Transverse colon (tissue), 4 donors: ENCODE data around the gene MAGI2.

Source experiments
- EP300 ChIP-seq: sonication (generic); formaldehyde crosslinking; IDR thresholded peaks from one replicate; pipeline ENCODE4 v1.6.1; 2017; ENCODE audit warnings: antibody characterized with exemption, low read depth
- POLR2A ChIP-seq: fragments of 450-650 bp; IDR thresholded peaks from one replicate; pipeline ENCODE4 v1.6.1; 2016; ENCODE audit warnings: antibody characterized with exemption, mild to moderate bottlenecking, moderate library complexity
- POLR2AphosphoS5 ChIP-seq, 3 donors: sonication (generic); formaldehyde crosslinking; IDR thresholded peaks; one replicate each; pipeline ENCODE4 v1.6.1; 2016; ENCODE audit warnings: antibody characterized with exemption in 3 of 3
- TF ChIP-seq, protein P1 (sequence below), 5 experiments: fragments of 200-600 bp in 3 of 5; fragments of 450-650 bp in 2 of 5; sonication (generic) in 3 of 5; IDR thresholded peaks; 1 replicate in 2 of 5; 2 replicates in 3 of 5; pipeline ENCODE4 v1.5.1; 2016 to 2017; ENCODE audit warnings: antibody characterized with exemption in 5 of 5, inconsistent platforms in 3 of 5, mild to moderate bottlenecking in 2 of 5, moderate library complexity in 1 of 5

DNA sequence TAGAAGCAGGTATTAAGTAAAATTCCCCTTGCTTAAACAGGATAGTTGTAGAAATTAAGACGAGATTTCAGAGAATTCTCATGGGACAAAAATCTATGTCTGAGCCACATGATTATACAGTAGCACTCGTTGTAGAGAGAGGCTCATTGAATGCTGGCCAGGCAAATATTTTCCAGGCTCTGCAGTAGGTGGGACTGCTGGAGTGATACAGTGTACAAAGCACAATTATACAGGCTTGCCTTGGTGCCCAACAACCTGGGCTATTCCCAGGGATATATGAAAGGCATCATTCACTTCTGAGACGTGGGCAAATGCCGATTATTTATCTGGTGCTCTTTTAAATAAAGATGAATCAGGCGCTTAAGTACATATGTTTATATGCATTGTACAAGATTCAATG lies 1274.3 kb downstream of the MAGI2 start:
- no peak for TF ChIP-seq POLR2AphosphoS5 (IDR thresholded peaks at IDR 0.05)
- TF ChIP-seq POLR2A = no peak
- TF ChIP-seq, protein P1, sequence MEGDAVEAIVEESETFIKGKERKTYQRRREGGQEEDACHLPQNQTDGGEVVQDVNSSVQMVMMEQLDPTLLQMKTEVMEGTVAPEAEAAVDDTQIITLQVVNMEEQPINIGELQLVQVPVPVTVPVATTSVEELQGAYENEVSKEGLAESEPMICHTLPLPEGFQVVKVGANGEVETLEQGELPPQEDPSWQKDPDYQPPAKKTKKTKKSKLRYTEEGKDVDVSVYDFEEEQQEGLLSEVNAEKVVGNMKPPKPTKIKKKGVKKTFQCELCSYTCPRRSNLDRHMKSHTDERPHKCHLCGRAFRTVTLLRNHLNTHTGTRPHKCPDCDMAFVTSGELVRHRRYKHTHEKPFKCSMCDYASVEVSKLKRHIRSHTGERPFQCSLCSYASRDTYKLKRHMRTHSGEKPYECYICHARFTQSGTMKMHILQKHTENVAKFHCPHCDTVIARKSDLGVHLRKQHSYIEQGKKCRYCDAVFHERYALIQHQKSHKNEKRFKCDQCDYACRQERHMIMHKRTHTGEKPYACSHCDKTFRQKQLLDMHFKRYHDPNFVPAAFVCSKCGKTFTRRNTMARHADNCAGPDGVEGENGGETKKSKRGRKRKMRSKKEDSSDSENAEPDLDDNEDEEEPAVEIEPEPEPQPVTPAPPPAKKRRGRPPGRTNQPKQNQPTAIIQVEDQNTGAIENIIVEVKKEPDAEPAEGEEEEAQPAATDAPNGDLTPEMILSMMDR (IDR thresholded peaks at IDR 0.05) = no peak
- no peak for TF ChIP-seq EP300
